ENCODE measurements around the gene DRAP1. TPM values are rescaled to one million over a fixed set of nuclear protein-coding genes. Genes with fewer than 3 reads are reported as not detected.
A peak's percentile ranks its signal among the peaks of the same experiment; 100 is the strongest.

Gene DRAP1
- total RNA-seq, 1 donor from 2014 or later: 64.7 TPM

DNA sequence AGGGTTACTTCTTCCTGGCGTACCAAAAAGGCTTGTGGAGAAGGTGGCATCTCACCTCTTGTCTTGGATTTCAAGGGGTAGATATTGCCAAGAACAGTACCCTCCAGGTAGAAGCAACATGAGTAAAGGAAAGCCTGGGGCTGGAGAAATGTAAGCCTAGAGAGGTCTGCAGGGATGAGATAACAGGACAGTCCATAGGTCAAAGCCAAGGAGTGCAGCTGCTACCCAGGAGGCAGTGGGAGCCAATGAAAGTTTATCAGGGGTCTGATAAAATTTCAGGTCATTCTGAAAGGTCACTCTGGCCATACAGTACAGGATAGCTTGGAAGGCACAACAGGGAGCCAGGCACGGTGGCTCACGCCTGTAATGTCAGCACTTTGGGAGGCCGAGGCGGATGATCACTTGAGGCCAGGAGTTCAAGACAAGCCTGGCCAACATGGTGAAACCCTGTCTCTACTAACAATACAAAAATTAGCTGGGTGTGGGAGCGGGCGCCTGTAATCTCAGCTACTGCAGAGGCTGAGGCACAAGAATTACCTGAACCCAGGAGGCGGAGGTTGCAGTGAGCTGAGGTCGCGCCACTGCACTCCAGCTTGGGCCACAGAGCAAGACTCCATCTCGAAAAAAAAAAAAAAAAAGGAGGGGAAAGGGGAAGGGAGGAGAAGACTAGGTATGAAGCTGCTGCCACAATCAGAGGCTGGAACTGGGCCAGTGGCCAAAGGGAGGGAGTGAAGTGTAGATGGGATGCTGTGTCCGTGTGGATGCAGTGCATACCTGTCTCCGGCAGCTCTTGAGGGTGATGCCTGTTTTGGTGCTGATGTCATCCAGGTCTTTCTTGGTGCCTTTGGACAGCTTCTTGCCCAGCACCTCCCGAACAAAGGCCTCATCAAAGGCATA lies 32.2 kb upstream of the DRAP1 start:
- peak overlapping the region; percentile 98 for H3K4me3 Mint-ChIP-seq
- DNase-seq (no peak), ATAC-seq (ENCODE audit: low read depth) (no peak)
- ChIA-PET POLR2A (interaction anchor here (0.6 to 11.8 kb wide), 10 partner anchors 8 to 360 kb away, joined by 3 to 340 read pairs (median 6); partner anchors contain the start of genes C11orf68, CFL1, DRAP1 and KAT5), CTCF (interaction anchor here (1.5 to 4.2 kb wide), 6 partner anchors 13 to 175 kb away, joined by 4 to 63 read pairs (median 20); partner anchors contain the start of genes CFL1, KAT5 and MUS81)
- peak overlapping the region; percentile 95 for H3K27ac Mint-ChIP-seq
- TF ChIP-seq, protein P1, sequence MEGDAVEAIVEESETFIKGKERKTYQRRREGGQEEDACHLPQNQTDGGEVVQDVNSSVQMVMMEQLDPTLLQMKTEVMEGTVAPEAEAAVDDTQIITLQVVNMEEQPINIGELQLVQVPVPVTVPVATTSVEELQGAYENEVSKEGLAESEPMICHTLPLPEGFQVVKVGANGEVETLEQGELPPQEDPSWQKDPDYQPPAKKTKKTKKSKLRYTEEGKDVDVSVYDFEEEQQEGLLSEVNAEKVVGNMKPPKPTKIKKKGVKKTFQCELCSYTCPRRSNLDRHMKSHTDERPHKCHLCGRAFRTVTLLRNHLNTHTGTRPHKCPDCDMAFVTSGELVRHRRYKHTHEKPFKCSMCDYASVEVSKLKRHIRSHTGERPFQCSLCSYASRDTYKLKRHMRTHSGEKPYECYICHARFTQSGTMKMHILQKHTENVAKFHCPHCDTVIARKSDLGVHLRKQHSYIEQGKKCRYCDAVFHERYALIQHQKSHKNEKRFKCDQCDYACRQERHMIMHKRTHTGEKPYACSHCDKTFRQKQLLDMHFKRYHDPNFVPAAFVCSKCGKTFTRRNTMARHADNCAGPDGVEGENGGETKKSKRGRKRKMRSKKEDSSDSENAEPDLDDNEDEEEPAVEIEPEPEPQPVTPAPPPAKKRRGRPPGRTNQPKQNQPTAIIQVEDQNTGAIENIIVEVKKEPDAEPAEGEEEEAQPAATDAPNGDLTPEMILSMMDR (IDR thresholded peaks at IDR 0.05): no peak
- peaks cover 58% of the 10 kb centered on the region for H3K4me1 Mint-ChIP-seq
- intact Hi-C loops (cut with micrococcal nuclease): loop anchor here (10.0 kb wide), 1 partner anchor 248 kb away; no protein-coding TSS in a partner anchor
- H3K27me3 Mint-ChIP-seq: no peaks in the 10 kb centered on the region
- H3K9me3 Mint-ChIP-seq: no peaks in the 10 kb centered on the region
- peaks cover 48% of the 10 kb centered on the region for H3K36me3 Mint-ChIP-seq (ENCODE audit: low read depth)

DNA sequence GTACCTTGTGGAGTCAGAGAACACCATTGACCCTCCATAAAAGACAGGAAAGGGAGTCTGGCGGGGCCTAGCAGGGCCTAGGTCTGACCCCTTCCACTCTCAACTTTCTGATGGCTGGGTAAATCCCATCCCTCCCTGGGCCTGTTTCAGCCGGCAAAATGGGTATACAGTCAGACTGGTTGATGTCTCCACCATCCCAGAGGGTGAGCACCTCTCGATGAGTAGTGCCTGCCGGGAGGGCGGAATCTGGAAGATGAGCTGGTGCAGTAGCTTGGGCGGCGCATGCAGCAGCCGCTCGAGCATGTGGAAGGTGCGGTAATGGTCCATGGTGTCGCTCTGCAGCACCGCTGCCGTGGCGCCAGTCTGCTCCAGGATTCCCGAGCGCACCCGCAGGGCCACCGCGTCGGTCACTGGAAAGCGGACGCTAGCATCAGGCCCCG lies 31.5 kb upstream of the DRAP1 start:
- Mint-ChIP-seq H3K36me3 (ENCODE audit: low read depth) (peaks cover 42% of the 10 kb centered on the region), H3K27ac (peak overlapping the region; percentile 95), H3K9me3 (no peaks in the 10 kb centered on the region), H3K4me1 (peaks cover 65% of the 10 kb centered on the region), H3K4me3 (peak overlapping the region; percentile 98), H3K27me3 (no peaks in the 10 kb centered on the region)
- TF ChIP-seq, protein P1 (IDR thresholded peaks at IDR 0.05): no peak
- ATAC-seq (ENCODE audit: low read depth) (no peak), DNase-seq (no peak)
- intact Hi-C loops (cut with micrococcal nuclease): loop anchor here (1.0 to 10.0 kb wide), 7 partner anchors 15 to 381 kb away; partner anchors contain the start of genes AP5B1, EFEMP2, MUS81 and RAB1B
- POLR2A ChIA-PET: interaction anchor here (0.6 to 11.8 kb wide), 41 partner anchors 9 to 1571 kb away, joined by 3 to 340 read pairs (median 6); partner anchors contain the start of genes BANF1, C11orf68, CFL1 and DRAP1
- CTCF ChIA-PET: interaction anchor here (0.7 to 4.2 kb wide), 17 partner anchors 9 to 176 kb away, joined by 3 to 63 read pairs (median 3); partner anchors contain the start of genes C11orf68, CFL1, FOSL1 and KAT5

DNA sequence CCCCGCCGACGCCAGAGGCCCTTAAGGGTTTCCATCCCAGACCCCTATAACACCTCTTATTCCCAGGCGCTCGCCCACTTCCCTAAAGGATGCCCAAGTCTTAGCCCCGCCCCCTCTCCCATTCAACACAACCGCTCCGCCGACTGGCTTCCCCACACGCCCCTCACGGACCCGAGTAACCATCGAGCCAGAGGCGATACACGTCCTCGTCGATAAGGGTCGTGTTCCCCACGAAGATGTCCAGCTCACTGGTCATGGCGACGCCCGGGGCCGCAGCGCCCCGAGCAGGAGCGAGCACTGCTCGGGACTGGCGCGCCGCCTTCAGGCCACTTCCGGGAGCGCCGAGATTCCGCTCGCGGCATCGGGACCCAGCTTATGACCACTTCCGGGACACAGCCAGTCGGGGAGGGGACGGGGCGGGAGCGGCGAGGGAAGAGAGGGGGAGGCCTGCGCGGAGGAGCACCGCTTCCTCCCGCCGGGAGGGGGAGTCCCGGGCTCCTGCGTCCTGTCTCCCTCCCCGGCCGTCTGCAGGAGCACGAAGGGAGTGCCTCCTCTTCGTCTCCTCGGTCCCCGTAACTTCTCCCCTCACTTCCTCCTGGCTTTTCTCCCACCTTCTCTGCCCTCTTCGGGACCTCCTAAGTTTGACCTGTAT lies 30.9 kb upstream of the DRAP1 start, which contains the start of gene FIBP:
Gene FIBP, minus strand, starts transcription at position 309 of the 652 bp plus-strand sequence. Its CDS starts 53 bp downstream, at position 256.
- intact Hi-C loops (cut with micrococcal nuclease): loop anchor here (1.0 to 10.0 kb wide), 7 partner anchors 15 to 381 kb away; partner anchors contain the start of genes AP5B1, EFEMP2, MUS81 and RAB1B
- Mint-ChIP-seq H3K4me1 (peaks cover 70% of the 10 kb centered on the region), H3K36me3 (ENCODE audit: low read depth) (peaks cover 38% of the 10 kb centered on the region), H3K9me3 (no peaks in the 10 kb centered on the region), H3K4me3 (peak within 1 kb of the TSS; percentile 98), H3K27me3 (no peaks in the 10 kb centered on the region), H3K27ac (peak within 1 kb of the TSS; percentile 95)
- ATAC-seq (ENCODE audit: low read depth) (peak; percentile 63), DNase-seq (peak; percentile 91)
- ChIA-PET POLR2A (interaction anchor here (0.6 to 11.8 kb wide), 46 partner anchors 8 to 1572 kb away, joined by 3 to 340 read pairs (median 5); partner anchors contain the start of genes BANF1, C11orf68, CFL1 and DRAP1), CTCF (interaction anchor here (0.7 to 4.2 kb wide), 19 partner anchors 8 to 176 kb away, joined by 3 to 63 read pairs (median 3); partner anchors contain the start of genes BANF1, C11orf68, CFL1 and FOSL1)
- TF ChIP-seq, protein P1 (IDR thresholded peaks at IDR 0.05): peak; percentile 23

DNA sequence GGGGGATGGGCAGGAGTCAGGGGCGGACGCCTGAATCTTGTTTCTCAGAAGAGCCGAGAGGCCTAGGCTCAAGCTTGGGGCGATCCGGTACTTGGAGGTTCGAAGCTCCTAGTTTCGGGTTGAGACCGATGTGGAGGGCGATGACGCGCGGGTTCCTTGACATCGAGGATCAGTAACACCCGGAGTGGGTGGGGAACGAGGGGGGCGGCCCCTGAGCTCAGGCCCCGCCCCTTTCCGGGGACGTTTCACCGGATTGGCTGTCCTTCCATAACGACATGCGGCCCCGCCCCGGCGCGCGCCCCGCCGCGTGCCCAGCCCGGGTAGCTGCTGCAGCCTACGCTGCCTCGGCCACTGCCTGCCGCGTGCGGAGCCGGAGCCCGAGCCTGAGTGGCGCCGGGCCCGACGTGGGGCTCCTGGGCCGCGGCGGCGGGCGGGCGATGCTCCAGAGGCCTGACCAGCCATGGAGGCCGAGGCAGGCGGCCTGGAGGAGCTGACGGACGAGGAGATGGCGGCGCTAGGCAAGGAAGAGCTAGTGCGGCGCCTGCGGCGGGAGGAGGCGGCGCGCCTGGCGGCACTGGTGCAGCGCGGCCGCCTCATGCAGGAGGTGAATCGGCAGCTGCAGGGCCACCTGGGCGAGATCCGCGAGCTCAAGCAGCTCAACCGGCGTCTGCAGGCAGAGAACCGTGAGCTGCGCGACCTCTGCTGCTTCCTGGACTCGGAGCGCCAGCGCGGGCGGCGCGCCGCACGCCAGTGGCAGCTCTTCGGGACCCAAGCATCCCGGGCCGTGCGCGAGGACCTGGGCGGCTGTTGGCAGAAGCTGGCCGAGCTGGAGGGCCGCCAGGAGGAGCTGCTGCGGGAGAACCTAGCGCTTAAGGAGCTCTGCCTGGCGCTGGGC lies 28.7 kb upstream of the DRAP1 start, which contains the start of gene CCDC85B:
Gene CCDC85B, plus strand, starts transcription at position 350 of the 895 bp plus-strand sequence. Its CDS starts 111 bp downstream, at position 461.
- H3K36me3 Mint-ChIP-seq (ENCODE audit: low read depth): peaks cover 17% of the 10 kb centered on the region
- no peaks in the 10 kb centered on the region for H3K27me3 Mint-ChIP-seq
- H3K27ac Mint-ChIP-seq: peak within 1 kb of the TSS; percentile 95
- peaks cover 69% of the 10 kb centered on the region for H3K4me1 Mint-ChIP-seq
- ChIA-PET CTCF (interaction anchor here (0.5 to 4.2 kb wide), 26 partner anchors 8 to 227 kb away, joined by 3 to 63 read pairs (median 4); partner anchors contain the start of genes AP5B1, C11orf68, CFL1 and FOSL1), POLR2A (interaction anchor here (0.6 to 11.8 kb wide), 40 partner anchors 8 to 1017 kb away, joined by 3 to 340 read pairs (median 6); partner anchors contain the start of genes BANF1, C11orf68, CFL1 and CST6)
- ATAC-seq (ENCODE audit: low read depth) (peak; percentile 66), DNase-seq (peak; percentile 99)
- H3K9me3 Mint-ChIP-seq: no peaks in the 10 kb centered on the region
- peak within 1 kb of the TSS; percentile 98 for H3K4me3 Mint-ChIP-seq
- TF ChIP-seq, protein P1 (IDR thresholded peaks at IDR 0.05): no peak
- intact Hi-C loops (cut with micrococcal nuclease): loop anchor here (1.0 to 2.0 kb wide), 3 partner anchors 10 to 178 kb away; partner anchors contain the start of genes C11orf68, DRAP1, FOSL1 and KAT5

All from activated B cell treated with CpG ODN at 0.5 μM for 24 hours (primary cell).